Esophagus muscularis mucosa (tissue), 4 donors: ENCODE data around the gene AKT3.

ENCODE experiments used
- EP300 ChIP-seq: sonication (generic); formaldehyde crosslinking; IDR thresholded peaks from one replicate; pipeline ENCODE4 v1.6.1; 2017; ENCODE audit warnings: antibody characterized with exemption
- POLR2A ChIP-seq: fragments of 450-650 bp; IDR thresholded peaks from one replicate; pipeline ENCODE4 v1.6.1; 2017; ENCODE audit warnings: antibody characterized with exemption, moderate library complexity, mild to moderate bottlenecking, low read depth
- POLR2AphosphoS5 ChIP-seq, 2 donors: sonication (generic); formaldehyde crosslinking; IDR thresholded peaks; one replicate each; pipeline ENCODE4 v1.6.1; 2017; ENCODE audit warnings: antibody characterized with exemption in 2 of 2
- TF ChIP-seq, protein P1 (sequence below), 3 experiments: fragments of 200-600 bp in 2 of 3; fragments of 450-650 bp in 1 of 3; sonication (generic) in 2 of 3; IDR thresholded peaks; one replicate each; pipeline ENCODE4 v1.5.1; 2017 to 2019; ENCODE audit warnings: antibody characterized with exemption in 3 of 3, mild to moderate bottlenecking in 2 of 3, moderate library complexity in 1 of 3

DNA sequence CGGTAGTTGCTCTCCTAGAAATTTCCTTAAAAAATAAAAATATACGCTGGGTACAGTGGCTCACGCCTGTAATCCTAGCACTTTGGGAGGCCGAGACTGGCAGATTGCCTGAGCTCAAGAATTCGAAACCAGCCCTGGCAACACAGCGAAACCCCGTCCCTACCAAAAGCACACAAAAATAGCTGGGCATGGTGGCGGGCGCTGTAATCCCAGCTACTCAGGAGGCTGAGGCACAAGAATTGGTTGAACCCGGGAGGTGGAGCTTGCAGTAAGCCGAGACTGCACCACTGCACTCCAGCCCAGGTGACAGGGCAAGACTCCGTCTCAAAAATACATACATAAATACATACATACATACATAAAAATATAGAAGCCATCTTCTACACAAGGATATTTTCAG lies 262.8 kb downstream of the AKT3 start:
- TF ChIP-seq, protein P1, sequence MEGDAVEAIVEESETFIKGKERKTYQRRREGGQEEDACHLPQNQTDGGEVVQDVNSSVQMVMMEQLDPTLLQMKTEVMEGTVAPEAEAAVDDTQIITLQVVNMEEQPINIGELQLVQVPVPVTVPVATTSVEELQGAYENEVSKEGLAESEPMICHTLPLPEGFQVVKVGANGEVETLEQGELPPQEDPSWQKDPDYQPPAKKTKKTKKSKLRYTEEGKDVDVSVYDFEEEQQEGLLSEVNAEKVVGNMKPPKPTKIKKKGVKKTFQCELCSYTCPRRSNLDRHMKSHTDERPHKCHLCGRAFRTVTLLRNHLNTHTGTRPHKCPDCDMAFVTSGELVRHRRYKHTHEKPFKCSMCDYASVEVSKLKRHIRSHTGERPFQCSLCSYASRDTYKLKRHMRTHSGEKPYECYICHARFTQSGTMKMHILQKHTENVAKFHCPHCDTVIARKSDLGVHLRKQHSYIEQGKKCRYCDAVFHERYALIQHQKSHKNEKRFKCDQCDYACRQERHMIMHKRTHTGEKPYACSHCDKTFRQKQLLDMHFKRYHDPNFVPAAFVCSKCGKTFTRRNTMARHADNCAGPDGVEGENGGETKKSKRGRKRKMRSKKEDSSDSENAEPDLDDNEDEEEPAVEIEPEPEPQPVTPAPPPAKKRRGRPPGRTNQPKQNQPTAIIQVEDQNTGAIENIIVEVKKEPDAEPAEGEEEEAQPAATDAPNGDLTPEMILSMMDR (IDR thresholded peaks at IDR 0.05), result no peak
- TF ChIP-seq POLR2AphosphoS5 (IDR thresholded peaks at IDR 0.05) (no peak), EP300 (no peak), POLR2A (no peak)
